ENCODE data around the gene PDE4D.

GRCh38 chr5:59423021-59423420, 470.5 kb downstream of the PDE4D start:
- TF ChIP-seq CTCF (IDR thresholded peaks at IDR 0.05) = no peak
- no peak for TF ChIP-seq POLR2AphosphoS5 (IDR thresholded peaks at IDR 0.05; ENCODE audit: low read depth, low read length)
